GM23248 (cell line): ENCODE measurements around the gene CDK4. TPM values are rescaled to one million over a fixed set of nuclear protein-coding genes. Genes with fewer than 3 reads are reported as not detected.

ENCODE experiments used
- DNase-seq: peaks from one replicate; pipeline ENCODE4 v3.0.0-alpha.2; 2015
- H2AFZ ChIP-seq: fragments of 200-600 bp; sonication (generic); 2 replicates; pipeline ENCODE4 v1.6.1; 2016; ENCODE audit warnings: antibody characterized with exemption
- H3F3A ChIP-seq: fragments of 200-600 bp; sonication (generic); 2 replicates; pipeline ENCODE4 v1.6.1; 2016; ENCODE audit warnings: mild to moderate bottlenecking, antibody characterized with exemption, mixed run types; ENCODE audit not compliant: insufficient read depth
- H3K27ac ChIP-seq: fragments of 200-600 bp; sonication (generic); 2 replicates; pipeline ENCODE4 v1.5.1; 2016; ENCODE audit warnings: mild to moderate bottlenecking
- H3K27me3 ChIP-seq: fragments of 200-600 bp; sonication (generic); replicated peaks from 2 replicates; pipeline ENCODE4 v1.6.1; 2016; ENCODE audit warnings: mild to moderate bottlenecking; ENCODE audit not compliant: insufficient read depth
- H3K36me3 ChIP-seq: fragments of 200-600 bp; sonication (generic); 2 replicates; pipeline ENCODE4 v1.6.1; 2016; ENCODE audit warnings: low read depth, mild to moderate bottlenecking
- H3K4me1 ChIP-seq: fragments of 200-600 bp; sonication (generic); 2 replicates; pipeline ENCODE4 v1.6.1; 2016; ENCODE audit warnings: mild to moderate bottlenecking; ENCODE audit not compliant: insufficient read depth
- H3K4me2 ChIP-seq: fragments of 200-600 bp; sonication (generic); one replicate; pipeline ENCODE4 v1.6.1; 2016; ENCODE audit warnings: mild to moderate bottlenecking; ENCODE audit not compliant: unreplicated experiment
- H3K4me3 ChIP-seq: fragments of 200-600 bp; sonication (generic); 2 replicates; pipeline ENCODE4 v1.5.1; 2016; ENCODE audit warnings: mild to moderate bottlenecking
- H3K79me2 ChIP-seq: fragments of 200-600 bp; sonication (generic); 2 replicates; pipeline ENCODE4 v1.6.1; 2016; ENCODE audit warnings: mild to moderate bottlenecking; ENCODE audit not compliant: insufficient read depth
- H3K9ac ChIP-seq: fragments of 200-600 bp; sonication (generic); 2 replicates; pipeline ENCODE4 v1.6.1; 2016; ENCODE audit warnings: mild to moderate bottlenecking
- H3K9me2 ChIP-seq: fragments of 200-600 bp; sonication (generic); 2 replicates; pipeline ENCODE4 v1.6.1; 2016; ENCODE audit warnings: mixed run types, mild to moderate bottlenecking, moderate library complexity; ENCODE audit not compliant: insufficient read depth
- H3K9me3 ChIP-seq: fragments of 200-600 bp; sonication (generic); one replicate; pipeline ENCODE4 v1.6.1; 2017; ENCODE audit warnings: low read depth
- H4K20me1 ChIP-seq: fragments of 200-600 bp; sonication (generic); 2 replicates; pipeline ENCODE4 v1.6.0; 2016; ENCODE audit not compliant: insufficient read depth
- EZH2 ChIP-seq: fragments of 200-600 bp; sonication (generic); IDR thresholded peaks from 2 replicates; pipeline ENCODE4 v1.6.1; 2018; ENCODE audit warnings: antibody characterized with exemption, mild to moderate bottlenecking; ENCODE audit not compliant: insufficient read depth, poor library complexity, severe bottlenecking
- EZH2phosphoT487 ChIP-seq: fragments of 200-600 bp; sonication (generic); IDR thresholded peaks from 2 replicates; pipeline ENCODE4 v1.6.1; 2018; ENCODE audit warnings: antibody characterized with exemption, moderate library complexity, mild to moderate bottlenecking, low read depth; ENCODE audit not compliant: insufficient read depth
- WGBS, 2 experiments: methylation state at CpG; one replicate each; pipeline ENCODE4 v1.1.6; 2015 to 2017; ENCODE audit warnings: low lambda C conversion rate in 2 of 2, low coverage in 1 of 2; ENCODE audit errors: missing lambda C conversion rate in 2 of 2; 5-methylcytosine and 5-hydroxymethylcytosine counted together
- in situ Hi-C: fragments of 300-500 bp; cut with MboI; formaldehyde crosslinking; loops from 2 replicates; pipeline ENCODE4 v1.15.0; 2020
- polyA plus RNA-seq: library from polyadenylated mRNA; unstranded; fragments of >200 nt; fragmentation: Nextera tagmentation; extraction: Ambion mirVana; gene quantifications from 2 replicates; pipeline ENCODE4 v1.2.1, GENCODE V29; 2016
- total RNA-seq: library from RNA; depleted of rRNA; stranded (reverse); fragments of >200 nt; shearing (Covaris generic); gene quantifications from 2 replicates; pipeline ENCODE4 v1.2.3, GENCODE V29; 2014

Gene CDK4
- total and polyA plus RNA-seq, 2 experiments from 2014 or later, result 123 to 152 TPM

DNA sequence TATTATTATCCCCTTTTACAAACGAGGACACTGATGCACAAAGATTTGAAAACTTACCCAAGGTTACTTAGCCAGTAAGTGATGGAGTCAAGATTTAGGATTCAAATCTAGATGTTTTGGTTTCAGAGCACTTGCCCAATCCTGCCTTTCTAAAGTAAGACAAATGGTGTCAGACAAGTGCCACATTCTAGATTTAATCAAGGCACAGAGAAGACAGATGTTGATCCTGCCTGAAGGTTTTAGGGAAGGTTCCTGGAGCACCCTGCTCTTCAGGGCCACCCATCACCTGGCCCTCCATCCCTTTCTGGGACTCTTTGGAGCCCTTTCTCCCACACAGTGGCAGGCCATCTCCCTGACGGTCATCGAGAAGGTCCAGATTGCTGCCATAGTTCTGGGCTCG, 5.7 kb upstream of the CDK4 start:
- no peaks in the 10 kb centered on the region for H3K4me1 ChIP-seq
- H3K79me2 ChIP-seq, result no peaks in the 10 kb centered on the region
- no peak overlapping the region for H2AFZ ChIP-seq
- no peaks in the 10 kb centered on the region for H4K20me1 ChIP-seq
- H3K9ac ChIP-seq, result no peak overlapping the region
- H3K27me3 ChIP-seq, result peaks cover 22% of the 10 kb centered on the region
- no peak overlapping the region for H3K4me2 ChIP-seq
- WGBS, 2 experiments, result 75 to 83% methylated on average over 4 of the region's 4 CpGs
- H3F3A ChIP-seq, result peaks cover 11% of the 10 kb centered on the region
- H3K9me2 ChIP-seq, result no peaks in the 10 kb centered on the region
- in situ Hi-C loops, result no loop called here
- TF ChIP-seq EZH2phosphoT487, result no peak
- no peak for TF ChIP-seq EZH2
- H3K9me3 ChIP-seq, result no peaks in the 10 kb centered on the region
- H3K27ac ChIP-seq, result no peak overlapping the region
- H3K36me3 ChIP-seq, result no peaks in the 10 kb centered on the region
- H3K4me3 ChIP-seq, result no peak overlapping the region
- no peak for DNase-seq

DNA sequence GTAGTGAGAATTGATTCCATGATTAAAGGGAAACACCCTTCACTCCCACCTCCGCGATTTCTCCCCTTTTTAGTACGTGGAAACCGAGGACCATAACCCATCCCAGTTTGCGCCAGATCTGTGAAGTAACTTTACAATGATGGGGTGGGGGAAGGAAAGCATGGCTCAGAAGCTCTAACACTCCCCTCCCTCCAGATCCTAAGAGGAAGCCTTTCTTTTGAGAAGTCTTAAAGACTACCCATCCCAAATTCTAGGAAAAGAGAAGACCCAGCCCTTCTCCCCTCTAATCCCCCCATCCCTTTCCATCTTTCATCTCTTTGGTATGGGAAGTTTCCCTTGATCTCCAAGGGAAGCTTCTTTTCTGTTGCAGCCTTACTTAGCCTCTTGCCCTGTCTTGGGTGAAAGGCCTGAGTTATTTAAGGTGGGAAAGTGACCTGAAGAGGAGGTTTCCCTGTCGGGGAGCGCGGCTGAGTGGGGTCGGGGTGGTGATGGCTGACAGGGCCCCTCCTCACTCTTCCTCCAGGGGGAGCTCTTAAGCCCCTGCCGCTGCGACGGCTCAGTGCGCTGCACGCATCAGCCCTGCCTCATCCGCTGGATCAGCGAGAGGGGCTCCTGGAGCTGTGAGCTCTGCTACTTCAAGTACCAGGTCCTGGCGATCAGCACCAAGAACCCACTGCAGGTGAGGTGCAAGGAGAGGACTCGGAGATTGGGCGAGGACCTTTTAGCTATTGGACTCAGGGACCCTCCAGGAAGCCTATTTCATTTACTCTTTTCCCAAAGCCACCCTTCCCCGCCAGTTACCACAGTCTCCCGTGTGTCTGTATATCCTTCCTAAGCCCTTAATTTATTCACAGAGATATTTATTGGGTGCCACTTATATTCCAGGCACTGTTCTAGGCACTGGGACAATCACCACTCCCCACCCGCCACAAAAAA, 4.6 kb upstream of the CDK4 start:
- no peak overlapping the region for H3K4me3 ChIP-seq
- no peak overlapping the region for H2AFZ ChIP-seq
- H4K20me1 ChIP-seq, result no peaks in the 10 kb centered on the region
- no peaks in the 10 kb centered on the region for H3K36me3 ChIP-seq
- DNase-seq, result no peak
- in situ Hi-C loops, result no loop called here
- no peak overlapping the region for H3K27ac ChIP-seq
- H3K4me2 ChIP-seq, result no peak overlapping the region
- peaks cover 22% of the 10 kb centered on the region for H3K27me3 ChIP-seq
- H3K9me2 ChIP-seq, result no peaks in the 10 kb centered on the region
- peaks cover 4% of the 10 kb centered on the region for H3K79me2 ChIP-seq
- H3K9ac ChIP-seq, result no peak overlapping the region
- peaks cover 11% of the 10 kb centered on the region for H3F3A ChIP-seq
- WGBS, 2 experiments, result 86 to 90% methylated on average over 22 of the region's 22 CpGs
- no peak for TF ChIP-seq EZH2phosphoT487
- no peak for TF ChIP-seq EZH2
- H3K4me1 ChIP-seq, result no peaks in the 10 kb centered on the region
- no peaks in the 10 kb centered on the region for H3K9me3 ChIP-seq

DNA sequence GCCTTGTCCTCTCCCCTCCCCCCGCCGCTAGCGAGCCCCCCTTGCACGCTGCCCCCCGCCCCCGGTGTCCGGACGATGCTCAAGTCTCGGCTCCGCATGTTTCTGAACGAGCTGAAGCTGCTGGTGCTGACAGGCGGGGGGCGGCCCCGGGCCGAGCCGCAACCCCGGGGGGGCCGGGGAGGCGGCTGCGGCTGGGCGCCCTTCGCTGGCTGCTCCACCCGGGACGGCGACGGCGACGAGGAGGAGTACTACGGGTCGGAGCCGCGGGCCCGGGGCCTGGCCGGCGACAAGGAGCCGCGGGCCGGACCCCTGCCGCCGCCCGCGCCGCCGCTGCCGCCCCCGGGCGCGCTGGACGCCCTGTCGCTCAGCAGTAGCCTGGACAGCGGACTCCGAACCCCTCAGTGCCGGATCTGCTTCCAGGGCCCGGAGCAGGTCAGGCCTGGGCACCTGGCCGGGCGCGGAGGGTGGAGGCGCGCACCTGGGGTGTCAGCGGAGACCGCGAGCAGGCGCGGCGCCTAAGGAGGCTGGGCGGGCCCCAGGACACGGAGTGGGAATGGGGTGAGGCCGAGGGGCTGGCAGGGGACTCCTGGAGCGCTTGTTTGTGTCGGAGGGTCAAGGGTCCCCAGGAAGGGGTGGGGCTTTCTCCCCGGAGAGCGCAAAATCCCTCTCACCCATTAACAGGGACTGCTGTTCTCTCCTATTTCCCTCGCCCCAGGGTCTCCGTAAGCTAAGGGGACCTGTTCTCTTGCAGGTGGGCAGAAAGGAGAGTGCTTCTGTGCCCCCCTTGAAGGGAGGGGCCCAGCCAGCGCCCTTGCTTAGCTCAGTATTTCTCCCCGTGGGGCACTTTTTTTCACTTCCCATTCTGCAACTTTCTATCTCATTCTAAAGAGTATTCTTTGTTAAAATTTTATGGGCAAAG, 3.6 kb upstream of the CDK4 start:
- in situ Hi-C loops, result no loop called here

DNA sequence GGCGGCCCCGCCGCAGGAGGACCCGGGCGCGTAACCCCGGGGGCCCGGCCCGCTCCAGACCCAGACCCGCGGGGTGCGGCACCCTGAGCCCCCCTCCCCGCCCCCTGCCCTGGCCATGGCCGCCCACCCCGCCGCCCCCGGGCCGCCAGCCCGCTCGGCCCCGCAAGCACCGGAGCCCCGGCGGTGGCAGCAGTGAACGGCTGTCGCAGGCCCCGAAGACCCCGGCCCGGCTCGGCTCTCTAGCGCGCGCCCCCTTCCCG, 3.0 kb upstream of the CDK4 start:
- H3K9ac ChIP-seq, result no peak overlapping the region
- H3K27ac ChIP-seq, result no peak overlapping the region
- no peak for DNase-seq
- H3K4me2 ChIP-seq, result no peak overlapping the region
- TF ChIP-seq EZH2phosphoT487, result no peak
- TF ChIP-seq EZH2, result no peak
- H3K9me3 ChIP-seq, result no peaks in the 10 kb centered on the region
- peaks cover 20% of the 10 kb centered on the region for H3K79me2 ChIP-seq
- H3K36me3 ChIP-seq, result no peaks in the 10 kb centered on the region
- H3K27me3 ChIP-seq, result peaks cover 22% of the 10 kb centered on the region
- H3F3A ChIP-seq, result peaks cover 11% of the 10 kb centered on the region
- in situ Hi-C loops, result no loop called here
- H3K4me3 ChIP-seq, result peak overlapping the region; percentile 36
- H2AFZ ChIP-seq, result no peak overlapping the region
- 2% methylated on average over 29 of the region's 34 CpGs; no CpG with 5 or more reads in 1 of the 2 experiments for WGBS, 2 experiments
- H4K20me1 ChIP-seq, result no peaks in the 10 kb centered on the region
- no peaks in the 10 kb centered on the region for H3K9me2 ChIP-seq
- H3K4me1 ChIP-seq, result peaks cover 4% of the 10 kb centered on the region; the same call in 1 of the 2 replicates

More for the DNA sequence above, 3.6 kb upstream of the CDK4 start:
- TF ChIP-seq EZH2 (peak; percentile 42), EZH2phosphoT487 (peak; percentile 79; the same call in 1 of the 2 replicates)
- Histone ChIP-seq H2AFZ (no peak overlapping the region), H3K36me3 (no peaks in the 10 kb centered on the region), H3F3A (peaks cover 11% of the 10 kb centered on the region), H3K79me2 (peaks cover 14% of the 10 kb centered on the region), H3K9me2 (no peaks in the 10 kb centered on the region), H3K9me3 (no peaks in the 10 kb centered on the region), H3K27ac (no peak overlapping the region), H3K4me3 (peak overlapping the region; percentile 36), H3K27me3 (peaks cover 22% of the 10 kb centered on the region), H3K9ac (no peak overlapping the region), H3K4me1 (peaks cover 4% of the 10 kb centered on the region; the same call in 1 of the 2 replicates), H4K20me1 (no peaks in the 10 kb centered on the region), H3K4me2 (peak overlapping the region; percentile 19)
- WGBS, 2 experiments, result 8% methylated on average over 33 to 71 of the region's 76 CpGs
- DNase-seq, result peak; percentile 36
